GM21529 (cell line): Measurements from ENCODE around the gene TCF3.
A peak's percentile ranks its signal among the peaks of the same experiment; 100 is the strongest.
"Not testable (repeated sequence)": the region's sequence is repeated elsewhere in the genome, so short reads cannot be mapped to it uniquely, and the experiment has no call there.

ENCODE experiments used
- ATAC-seq: cut with Tn5 transposase; IDR thresholded peaks from one replicate; pipeline ENCODE4 v1.9.1; 2021; ENCODE audit not compliant: unreplicated experiment

The TCF3 gene

DNA sequence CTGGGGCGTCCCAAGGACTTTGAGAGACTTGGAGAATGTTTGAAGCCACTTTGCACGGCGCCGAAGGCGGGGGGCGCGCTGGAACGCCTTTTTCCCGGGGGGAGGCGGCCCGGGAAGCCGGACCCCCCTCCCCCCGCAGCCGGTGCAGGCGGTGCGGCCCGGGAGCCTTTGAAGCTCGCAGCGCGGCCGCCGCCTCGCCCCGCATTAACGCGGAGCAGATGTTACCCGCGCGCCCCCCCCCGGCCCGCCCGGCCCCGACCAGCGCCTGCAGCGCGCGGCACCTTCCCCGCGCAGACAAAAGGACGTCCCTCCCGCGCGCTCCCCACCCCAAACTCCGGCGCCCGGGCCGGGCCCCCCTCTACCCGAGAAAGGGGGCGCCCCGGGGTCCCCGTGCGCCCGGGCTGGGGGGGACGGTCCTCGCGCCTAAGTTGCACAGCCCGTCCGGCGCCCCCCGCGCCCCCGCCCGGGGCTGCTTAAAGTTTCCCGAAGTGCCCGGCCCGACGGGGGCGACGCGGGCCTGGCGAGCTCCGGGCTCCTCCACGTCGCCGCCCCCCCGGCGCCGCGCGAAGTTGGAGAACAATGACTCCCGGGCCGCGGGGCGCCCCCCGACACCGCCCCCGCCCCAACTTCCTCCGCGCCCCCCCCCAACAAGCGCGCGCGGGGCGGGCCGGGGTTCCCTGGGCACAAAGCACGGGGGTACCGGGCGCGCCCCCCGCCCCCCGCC lies 685 bp downstream of the TCF3 start:
- no peak for ATAC-seq

DNA sequence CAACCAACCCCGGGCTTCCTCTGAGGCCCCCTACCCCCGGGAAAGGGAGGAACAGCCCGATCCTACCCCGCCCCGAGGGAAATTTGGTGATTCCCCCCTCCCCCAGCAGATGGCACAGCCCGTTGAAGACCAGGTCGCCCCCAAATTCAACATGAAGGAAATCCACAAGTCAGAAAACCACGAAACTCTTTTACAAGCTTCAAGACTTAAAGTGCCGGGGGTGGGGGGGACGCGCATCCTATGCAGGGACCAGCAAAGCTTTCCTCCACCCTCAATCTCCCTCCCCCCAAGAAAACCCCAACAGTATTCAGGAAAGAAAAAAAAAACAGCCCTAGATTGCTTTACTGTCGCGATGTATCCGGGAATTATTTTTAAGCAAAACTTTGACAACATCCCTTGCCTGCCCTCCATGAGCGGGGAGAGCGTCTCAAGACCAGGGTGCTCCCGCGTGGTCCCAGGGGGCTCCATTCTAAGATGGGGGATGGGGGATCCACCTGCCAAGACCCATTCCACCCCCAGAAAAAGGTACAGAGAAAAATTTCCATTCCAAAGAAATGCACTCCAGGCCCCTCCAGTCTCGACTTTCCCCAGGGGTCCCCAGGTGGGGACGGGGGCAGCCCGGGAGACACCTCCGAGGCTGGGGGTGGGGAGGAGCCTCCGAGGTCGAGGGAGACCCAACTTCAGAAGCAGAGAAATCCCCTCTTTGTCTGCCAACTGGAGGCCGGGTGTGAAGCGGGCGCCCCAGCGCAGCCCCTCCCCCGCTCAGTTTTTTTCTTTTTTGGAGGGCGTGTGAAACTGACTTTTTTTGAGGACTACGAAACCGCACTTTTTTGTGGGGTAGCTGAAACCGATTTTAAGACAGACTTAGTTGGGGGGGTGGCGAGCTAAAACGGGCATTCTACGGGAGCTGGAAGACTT lies 1.5 kb downstream of the TCF3 start:
- ATAC-seq, result no peak

DNA sequence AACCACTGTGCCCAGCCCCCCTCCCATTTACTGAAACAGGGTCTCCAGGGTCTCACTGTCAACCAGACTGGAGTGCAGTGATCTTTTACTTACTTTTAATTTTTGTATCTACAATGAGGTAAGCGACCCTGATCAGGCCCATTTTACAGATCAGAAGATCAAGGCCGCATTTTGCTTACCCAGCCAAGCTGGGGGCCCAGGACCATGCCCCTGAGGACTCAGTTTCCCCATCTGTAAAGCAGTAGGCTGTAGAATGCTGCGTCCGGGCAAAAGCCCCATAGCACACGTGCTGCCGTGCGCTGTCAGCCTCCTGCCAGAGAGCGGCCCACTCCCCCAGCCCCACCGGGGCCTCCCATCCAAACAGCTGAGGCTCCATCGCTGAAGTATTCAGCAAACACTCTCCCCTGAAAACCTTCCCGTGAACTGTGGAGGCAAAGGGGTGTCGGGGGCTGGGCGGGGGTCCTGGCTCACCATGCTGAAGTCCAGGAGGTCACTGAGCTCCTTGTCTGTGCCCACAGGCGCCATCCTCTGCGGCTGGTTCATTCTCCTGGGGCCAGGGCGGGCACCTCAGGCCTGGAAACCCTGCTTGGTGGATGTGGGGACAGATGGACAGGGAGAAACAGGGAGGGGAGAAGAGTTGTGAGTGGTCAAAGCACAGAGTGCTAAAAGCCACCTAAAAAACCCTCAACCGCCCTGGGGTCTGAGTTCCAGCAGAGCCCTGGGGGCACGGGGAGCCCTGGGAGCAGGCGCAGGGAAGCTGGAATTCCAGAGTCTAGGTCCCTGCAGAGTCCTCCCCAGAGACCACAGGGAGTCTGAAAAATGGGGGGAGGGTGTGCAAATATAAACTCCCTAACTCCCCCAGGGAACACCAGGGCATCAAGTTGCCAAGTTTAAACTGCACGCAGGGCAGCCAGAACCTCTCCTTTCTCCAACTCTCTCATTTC lies 2.4 kb downstream of the TCF3 start:
- ATAC-seq, result no peak

DNA sequence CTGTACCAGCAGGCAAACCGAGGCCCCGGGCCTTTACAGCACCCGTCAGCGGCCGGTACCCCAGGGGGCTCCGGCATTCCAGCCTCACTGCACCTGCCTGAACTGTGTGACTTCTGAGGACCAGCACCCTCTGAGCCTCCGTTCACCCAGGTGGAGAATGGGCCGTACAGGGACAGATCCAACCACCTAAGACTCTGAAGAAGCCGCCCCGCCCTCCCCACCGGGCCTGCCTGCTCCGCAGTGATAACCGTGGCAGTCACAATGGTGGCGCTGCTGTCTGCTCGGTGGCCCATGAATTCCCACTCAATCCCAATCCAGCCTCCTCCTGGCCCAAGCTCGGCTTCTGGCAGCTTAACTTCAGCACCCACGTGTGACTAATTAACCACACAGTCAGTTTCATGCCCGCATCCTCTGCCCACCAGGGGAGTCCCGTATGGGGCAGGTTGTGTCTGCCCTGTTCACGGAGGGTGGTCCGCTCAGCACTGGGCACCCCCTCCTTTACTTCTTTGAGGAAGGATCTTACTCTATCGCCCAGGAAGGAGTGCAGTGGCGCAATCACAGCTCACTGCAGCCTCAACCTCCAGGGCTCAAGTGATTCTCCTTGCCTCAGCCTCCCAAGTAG lies 3.4 kb downstream of the TCF3 start:
- peak; percentile 5 for ATAC-seq

DNA sequence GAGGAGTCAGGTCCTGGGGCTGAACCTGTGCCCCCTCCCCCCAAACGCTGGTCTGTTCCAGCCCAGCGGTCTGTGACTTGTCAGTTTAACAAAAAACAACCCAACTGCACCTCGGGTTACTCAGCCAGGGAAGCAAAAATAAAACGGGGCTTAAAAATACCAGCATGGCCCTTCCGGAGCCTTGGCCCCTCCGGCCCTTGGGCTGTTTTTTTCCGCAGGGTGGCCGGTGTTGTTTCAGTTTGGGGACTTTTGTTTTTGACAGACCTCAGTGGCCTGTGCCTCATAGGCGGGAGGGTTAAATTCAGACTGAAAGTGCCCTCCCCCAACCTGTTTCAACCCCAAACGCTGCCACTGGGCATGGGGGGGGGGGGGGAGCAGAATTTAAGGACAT lies 4.0 kb downstream of the TCF3 start:
- ATAC-seq, result peak; percentile 28

DNA sequence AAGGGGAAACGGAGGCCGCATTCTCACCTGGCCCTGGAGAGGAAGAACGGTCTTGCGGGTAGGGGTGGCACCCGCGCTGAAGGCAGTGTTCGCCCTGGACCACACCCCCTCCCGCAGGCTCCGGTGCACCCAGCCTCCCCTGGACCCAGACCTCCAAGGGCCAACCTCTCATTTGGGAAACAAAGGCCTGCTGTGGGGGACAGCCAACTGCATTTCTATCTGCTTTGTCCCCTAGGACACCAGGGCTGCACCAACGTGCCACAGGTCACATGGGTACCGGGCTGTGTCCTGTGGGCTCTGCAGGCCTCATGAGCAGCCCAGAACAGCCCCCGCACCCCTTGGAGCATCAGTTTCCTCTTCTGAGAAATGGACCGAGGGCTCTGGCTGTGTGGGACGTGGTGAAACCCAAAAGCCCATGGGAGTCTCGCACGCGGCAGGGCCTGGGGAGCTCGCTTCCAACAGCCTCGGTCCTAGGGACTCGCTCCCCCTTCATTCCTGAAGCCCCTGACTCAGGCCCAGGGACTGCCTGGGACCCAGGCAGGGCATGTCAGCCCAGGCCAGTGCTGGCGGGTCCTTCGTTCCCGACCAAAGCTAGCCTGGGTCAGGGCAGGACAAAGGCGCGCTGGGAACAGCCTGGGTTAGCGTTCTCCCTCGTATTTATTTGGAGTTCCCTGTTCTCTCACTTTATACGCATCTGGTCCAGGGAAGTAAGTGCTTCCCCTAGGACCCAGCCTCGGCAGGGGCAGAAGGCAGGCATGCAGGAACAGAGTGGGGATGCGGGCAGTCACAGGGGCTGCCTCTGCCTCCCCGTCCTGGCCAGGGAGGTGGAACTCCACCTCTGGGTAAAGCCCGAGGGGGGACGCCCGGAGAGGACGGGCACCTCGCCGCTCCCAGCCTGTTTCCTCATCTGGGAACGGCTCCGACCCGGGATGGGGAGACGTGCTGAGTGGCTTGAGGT lies 4.6 kb downstream of the TCF3 start:
- peak; percentile 3 for ATAC-seq

DNA sequence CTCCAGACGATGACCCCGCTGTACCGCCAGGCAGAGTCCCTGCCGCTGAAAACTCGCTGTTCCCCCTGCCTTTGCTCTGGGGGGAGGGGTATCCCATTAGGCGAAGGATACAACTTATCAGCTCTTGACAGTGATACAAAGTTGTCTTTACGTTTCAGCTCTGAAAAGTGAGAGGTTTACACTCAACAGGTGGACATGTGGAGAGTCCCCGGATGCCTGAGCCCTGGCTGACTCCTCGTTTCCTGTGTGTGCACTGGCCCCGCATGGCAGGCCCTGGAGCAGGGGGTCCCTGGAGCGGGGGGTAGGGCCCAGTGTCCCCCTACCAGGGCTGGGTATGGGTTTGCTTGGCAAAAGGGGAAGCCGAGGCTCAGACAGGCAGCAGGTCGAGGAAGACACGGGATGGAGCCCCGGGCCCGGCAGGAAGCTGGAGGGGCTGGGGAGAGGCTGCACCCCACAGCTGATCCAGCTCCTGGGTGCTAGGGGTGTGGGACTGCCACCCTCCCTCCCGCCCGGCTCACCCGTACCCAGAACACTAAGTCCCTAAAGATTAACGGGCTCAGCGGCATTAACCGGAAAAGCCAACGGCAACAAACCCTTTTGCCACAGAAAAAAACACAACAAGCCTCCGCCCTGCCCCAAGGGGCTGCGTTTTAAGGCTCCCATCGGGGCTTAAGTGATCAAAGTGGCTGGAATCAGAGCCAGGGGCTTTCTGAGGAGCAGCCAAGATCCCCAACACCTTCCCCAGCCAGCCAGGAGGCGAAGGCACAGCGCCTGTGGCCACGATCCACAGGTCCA lies 5.6 kb downstream of the TCF3 start:
- no peak for ATAC-seq

DNA sequence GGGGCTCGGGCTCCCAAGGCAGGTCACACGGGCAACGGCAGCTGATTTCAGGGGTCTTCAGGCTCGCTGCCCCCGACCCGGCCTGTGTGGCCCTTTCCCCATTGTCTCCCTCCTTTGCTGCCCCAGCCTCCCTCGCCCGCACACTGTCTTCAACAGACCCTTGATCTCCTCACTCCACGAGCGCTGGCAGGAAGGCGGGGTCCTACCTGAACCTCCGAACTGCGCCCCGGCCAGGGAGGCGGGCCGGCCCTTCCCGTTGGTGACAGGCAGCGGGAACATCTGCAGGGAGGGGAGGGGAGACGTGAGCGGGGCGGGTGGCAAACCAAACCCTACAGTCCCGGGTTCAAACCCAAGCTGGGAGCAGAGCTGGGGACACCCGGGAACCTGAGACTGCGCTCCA lies 6.3 kb downstream of the TCF3 start:
- ATAC-seq, result no peak

DNA sequence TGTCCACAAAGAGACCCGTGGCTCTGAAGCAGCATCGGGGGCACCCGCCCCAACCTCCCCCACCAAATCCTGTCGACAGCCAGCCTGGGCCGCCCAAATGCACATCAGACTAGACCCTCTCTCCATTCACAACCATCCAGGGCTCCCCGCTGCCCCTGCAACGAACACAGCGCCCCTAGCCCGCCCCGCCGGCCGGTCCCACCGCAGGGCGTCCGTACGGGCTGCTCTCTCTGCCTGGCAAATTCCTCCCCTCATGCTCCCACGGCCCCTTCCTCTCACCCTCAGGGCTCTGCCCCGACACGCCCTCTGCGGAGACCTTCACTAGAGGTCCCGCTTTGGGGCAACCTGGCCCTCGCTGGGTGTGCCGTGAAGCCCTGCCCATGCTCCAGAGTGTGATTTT lies 7.1 kb downstream of the TCF3 start:
- ATAC-seq, result no peak

DNA sequence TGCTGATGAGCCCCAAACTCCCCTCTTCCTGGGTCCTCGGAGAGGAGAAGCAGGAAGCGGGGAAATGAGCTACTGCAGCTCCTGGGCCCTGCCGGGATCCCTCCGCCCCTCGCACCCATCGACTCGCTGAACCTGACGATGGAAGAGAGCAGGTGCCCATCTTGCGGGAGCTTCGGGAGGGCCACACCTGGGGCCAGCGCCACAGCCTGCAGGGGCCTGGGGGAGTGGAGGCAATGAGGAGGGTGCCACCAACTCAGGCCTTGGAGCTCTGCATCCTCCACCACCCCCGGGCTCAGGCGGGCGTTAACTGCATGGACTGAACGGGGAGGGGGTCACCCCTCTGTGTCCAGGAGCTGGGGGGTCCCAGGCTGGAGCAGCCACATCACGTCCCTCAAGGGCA lies 8.3 kb downstream of the TCF3 start:
- no peak for ATAC-seq

DNA sequence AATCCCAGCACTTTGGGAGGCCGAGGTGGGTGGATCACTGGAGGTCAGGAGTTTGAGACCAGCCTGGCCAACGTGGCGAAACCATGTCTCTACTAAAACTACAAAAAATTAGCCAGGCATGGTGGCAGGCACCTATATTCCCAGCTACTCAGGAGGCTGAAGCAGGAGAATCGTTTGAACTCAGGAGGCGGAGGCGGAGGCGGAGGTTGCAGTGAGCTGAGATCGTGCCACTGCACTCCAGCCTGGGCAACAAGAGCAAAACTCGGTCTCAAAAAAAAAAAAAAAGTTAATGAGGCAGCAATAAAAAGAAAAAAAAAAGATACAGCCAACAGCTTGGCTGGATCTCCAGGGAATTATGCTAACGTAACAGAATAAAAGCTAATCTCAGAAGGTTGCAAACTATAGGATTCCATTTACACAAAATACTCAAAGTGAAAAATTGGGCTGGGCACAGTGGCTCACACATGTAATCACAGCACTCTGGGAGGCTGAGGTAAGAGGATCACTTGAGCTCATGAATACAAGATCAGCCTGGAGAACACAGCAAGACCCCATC lies 11.4 kb downstream of the TCF3 start:
- ATAC-seq, result not testable (repeated sequence)

DNA sequence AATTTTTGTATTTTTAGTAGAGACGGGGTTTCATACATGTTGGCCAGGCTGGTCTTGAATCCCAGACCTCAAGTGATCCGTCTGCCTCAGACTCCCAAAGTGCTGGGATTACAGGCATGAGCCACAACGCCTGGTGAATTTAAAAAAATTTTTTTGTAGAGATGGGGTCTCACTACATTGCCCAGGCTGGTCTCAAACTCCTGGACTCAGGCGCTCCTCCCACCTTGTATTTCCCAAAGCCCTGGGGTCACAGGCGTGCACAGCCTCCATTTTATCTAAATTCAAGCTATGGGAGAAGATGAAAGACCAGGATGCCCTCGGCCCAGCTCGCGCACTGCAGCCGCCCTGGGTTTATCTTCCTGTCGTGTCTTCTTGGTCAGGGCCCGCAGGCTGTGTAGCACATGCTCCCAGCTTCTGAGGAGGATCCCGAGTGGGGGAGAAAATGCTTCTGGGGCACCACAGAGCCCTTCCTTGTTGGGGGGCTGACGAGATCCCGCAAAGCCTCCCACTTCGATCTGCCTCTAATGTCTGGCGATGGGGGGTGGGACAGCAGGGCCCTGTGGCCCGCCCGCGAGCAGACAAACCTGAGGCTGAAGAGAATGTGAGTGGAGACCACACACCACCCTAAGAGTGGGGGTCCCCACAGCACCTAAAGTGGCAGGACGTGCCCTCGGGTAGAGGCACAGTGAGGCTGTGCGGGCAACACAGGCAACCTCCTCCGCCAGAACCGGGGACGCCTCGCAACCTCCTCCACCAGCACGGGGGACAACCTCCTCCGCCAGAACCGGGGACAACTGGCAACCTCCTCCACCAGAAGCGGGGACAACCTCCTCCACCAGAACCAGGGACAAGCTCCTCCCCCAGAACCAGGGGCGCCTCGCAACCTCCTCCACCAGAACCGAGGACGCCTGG lies 15.8 kb downstream of the TCF3 start:
- ATAC-seq, result no peak

DNA sequence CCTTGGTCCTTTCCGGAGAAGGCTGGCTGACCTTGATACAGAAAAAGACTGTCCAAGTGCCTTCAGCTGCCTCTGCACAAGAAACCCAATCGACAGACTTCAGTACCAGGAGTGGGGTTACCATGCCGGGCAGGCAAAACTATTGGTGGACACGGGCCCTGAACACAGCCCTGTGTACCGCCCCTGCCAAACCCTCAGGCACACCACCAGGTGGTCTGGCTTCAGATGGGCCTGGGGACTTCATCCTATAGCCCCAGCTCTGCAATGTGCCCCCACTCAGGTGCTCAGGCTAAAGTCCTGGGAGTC lies 17.5 kb downstream of the TCF3 start:
- no peak for ATAC-seq

DNA sequence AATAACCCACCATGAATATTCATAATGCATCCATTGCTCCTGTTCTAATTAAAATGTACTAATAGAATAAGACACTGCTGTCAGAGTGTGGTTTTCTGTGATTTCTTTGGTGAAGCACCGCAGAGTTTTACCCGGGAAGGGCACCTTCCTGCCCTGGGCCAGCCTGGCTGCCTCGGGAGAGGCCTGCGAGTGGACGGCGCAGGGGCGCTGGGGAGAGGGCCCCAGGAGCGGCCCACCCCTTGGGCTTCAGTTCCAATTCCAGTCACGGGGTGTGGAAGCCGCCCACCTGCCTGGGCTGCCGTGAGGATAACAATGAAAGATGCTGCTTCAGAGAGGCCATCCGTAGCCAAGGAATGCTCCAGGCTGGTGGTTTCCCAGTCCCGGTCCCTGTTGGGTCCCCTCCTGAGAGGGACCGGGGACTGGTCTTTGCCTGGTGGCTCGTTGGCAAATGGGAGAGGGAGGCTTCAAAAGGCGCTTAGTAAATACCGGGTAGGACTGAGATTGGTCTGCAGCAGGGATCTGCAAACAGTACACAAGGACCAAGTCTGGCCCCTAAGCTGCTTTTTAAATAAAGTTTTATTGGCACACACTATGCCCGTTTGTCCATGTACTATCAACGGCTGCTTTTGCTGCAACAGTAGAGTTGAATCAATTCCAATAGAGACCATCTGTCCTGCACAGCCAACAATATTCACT lies 18.0 kb downstream of the TCF3 start:
- no peak for ATAC-seq

DNA sequence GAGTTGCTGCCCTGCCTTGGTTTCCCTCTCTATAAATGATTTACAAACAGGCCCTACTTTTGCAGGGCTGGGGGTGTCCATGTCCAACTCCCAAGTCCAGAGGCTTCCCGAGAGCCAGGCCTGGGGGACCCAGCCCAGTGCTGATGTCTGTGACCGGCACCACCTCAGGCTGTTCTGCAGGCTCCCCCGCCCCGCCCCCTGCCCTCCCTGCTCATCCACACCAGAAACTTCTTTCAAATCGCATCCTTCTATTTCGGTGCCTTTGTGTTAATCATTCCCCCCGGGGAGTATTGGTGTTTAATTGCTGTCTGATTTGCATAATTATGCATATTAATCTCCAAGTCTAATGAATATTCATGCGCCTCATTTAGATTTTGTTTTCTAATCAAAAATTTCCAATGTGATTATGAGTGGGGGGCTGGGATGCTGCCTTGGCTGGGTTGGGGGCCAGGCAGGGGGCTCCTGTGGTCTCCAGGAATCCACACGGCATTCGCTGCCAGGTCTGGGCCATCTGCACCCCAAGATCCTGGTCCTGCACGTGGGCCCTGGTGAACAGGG lies 19.1 kb downstream of the TCF3 start:
- no peak for ATAC-seq

DNA sequence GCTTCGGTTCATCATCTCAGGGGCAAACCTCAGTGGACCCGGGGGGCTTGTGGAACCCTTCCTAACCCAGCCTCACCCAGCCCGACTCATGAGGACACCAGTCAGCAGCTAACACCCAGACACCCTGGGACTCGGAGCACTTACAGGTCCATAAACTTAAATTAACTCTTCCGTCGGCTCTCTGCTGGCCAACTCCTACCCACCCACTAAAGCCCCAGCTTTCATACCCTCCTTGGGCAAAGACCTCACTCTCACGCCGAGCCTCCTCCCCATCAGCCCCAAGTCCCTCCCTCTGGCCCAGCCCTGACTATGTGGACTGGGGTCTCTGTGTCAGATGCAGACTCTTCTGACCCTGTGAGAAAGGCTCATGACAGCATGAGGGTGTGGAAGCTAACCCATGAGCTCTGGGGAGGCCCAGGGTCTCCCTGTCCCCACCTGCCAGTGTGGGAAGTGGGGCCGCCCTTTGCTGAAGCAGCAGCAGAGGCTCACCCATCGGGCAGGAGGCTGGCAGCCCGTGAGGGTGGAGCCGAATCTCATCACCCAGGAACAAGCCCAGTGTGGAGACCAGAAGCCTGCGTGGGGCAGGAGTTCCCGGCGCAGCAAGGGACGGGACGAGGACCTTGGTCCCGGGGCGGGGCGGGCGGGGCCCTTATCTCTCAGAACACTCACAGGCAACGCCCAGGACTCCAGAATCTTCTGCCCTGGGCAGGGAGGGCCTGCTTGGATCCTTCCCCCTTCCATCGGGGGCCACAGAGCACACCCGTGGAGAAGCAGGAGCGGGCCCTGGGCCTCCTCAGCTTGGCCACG lies 19.8 kb downstream of the TCF3 start:
- no peak for ATAC-seq
